Measurements from ENCODE around the gene ZNF140.
A peak's percentile ranks its signal among the peaks of the same experiment; 100 is the strongest.

Gene ZNF140

GRCh38 chr12:133081159-133081780, 547 bp downstream of the ZNF140 start:
- Histone ChIP-seq H3K36me3 (ENCODE audit: control insufficient read depth, low read length) (peaks cover 46% of the 10 kb centered on the region), H3K79me2 (ENCODE audit: control insufficient read depth, low read length) (peaks cover 6% of the 10 kb centered on the region; the same call in 1 of the 2 replicates), H3K27ac (ENCODE audit: low read depth, low read length) (peak overlapping the region; percentile 81), H3K4me2 (ENCODE audit: low read length) (peak overlapping the region; percentile 71), H3K4me1 (ENCODE audit: control insufficient read depth, low read length) (peaks cover 13% of the 10 kb centered on the region), H3K9me2 (replicated peaks; ENCODE audit: control insufficient read depth, low read length) (no peaks in the 10 kb centered on the region), H4K20me1 (ENCODE audit: control insufficient read depth, insufficient read depth, low read depth, low read length) (no peaks in the 10 kb centered on the region), H3K4me3 (ENCODE audit: low read length) (peak overlapping the region; percentile 81), H3K9me3 (ENCODE audit: control insufficient read depth, insufficient read depth, low read length) (peaks cover 55% of the 10 kb centered on the region), H3K27me3 (ENCODE audit: control insufficient read depth, low read length) (no peaks in the 10 kb centered on the region), H3F3A (ENCODE audit: control insufficient read depth, insufficient read depth) (peaks cover 3% of the 10 kb centered on the region; the same call in 1 of the 2 replicates)
- TF ChIP-seq, protein P1, sequence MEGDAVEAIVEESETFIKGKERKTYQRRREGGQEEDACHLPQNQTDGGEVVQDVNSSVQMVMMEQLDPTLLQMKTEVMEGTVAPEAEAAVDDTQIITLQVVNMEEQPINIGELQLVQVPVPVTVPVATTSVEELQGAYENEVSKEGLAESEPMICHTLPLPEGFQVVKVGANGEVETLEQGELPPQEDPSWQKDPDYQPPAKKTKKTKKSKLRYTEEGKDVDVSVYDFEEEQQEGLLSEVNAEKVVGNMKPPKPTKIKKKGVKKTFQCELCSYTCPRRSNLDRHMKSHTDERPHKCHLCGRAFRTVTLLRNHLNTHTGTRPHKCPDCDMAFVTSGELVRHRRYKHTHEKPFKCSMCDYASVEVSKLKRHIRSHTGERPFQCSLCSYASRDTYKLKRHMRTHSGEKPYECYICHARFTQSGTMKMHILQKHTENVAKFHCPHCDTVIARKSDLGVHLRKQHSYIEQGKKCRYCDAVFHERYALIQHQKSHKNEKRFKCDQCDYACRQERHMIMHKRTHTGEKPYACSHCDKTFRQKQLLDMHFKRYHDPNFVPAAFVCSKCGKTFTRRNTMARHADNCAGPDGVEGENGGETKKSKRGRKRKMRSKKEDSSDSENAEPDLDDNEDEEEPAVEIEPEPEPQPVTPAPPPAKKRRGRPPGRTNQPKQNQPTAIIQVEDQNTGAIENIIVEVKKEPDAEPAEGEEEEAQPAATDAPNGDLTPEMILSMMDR (IDR thresholded peaks at IDR 0.05; ENCODE audit: low read depth, low read length, poor library complexity, severe bottlenecking): no peak
- TF ChIP-seq EZH2phosphoT487 (IDR thresholded peaks at IDR 0.05; ENCODE audit: borderline replicate concordance, low read length): no peak

DNA sequence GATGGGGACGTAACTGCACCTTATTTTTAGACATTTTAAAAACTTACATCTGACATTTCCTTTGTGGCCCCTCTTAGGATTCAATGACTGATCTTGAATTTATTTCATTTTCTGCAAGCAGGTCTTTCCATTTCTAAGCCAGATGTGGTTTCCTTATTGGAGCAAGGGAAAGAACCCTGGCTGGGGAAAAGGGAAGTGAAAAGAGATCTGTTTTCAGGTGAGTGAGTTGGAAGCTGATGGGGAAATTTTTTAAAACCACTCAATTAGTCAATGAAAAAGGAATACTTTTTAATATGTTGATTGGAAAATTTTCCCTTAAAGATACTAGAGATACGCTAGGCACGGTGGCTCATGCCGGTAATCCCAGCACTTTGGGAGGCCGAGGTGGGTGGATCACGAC, 2.6 kb downstream of the ZNF140 start:
- no peak overlapping the region for H3K4me3 ChIP-seq (ENCODE audit: low read length)
- H3K79me2 ChIP-seq (ENCODE audit: control insufficient read depth, low read length): peaks cover 6% of the 10 kb centered on the region; the same call in 1 of the 2 replicates
- no peaks in the 10 kb centered on the region for H3K9me2 ChIP-seq (replicated peaks; ENCODE audit: control insufficient read depth, low read length)
- H3F3A ChIP-seq (ENCODE audit: control insufficient read depth, insufficient read depth): peaks cover 3% of the 10 kb centered on the region; the same call in 1 of the 2 replicates
- peaks cover 13% of the 10 kb centered on the region for H3K4me1 ChIP-seq (ENCODE audit: control insufficient read depth, low read length)
- no peaks in the 10 kb centered on the region for H4K20me1 ChIP-seq (ENCODE audit: control insufficient read depth, insufficient read depth, low read depth, low read length)
- peaks cover 53% of the 10 kb centered on the region for H3K36me3 ChIP-seq (ENCODE audit: control insufficient read depth, low read length)
- peaks cover 47% of the 10 kb centered on the region for H3K9me3 ChIP-seq (ENCODE audit: control insufficient read depth, insufficient read depth, low read length)
- H3K4me2 ChIP-seq (ENCODE audit: low read length): no peak overlapping the region
- TF ChIP-seq, protein P1 (IDR thresholded peaks at IDR 0.05; ENCODE audit: low read depth, low read length, poor library complexity, severe bottlenecking): no peak
- no peak for TF ChIP-seq EZH2phosphoT487 (IDR thresholded peaks at IDR 0.05; ENCODE audit: borderline replicate concordance, low read length)
- no peak overlapping the region for H3K27ac ChIP-seq (ENCODE audit: low read depth, low read length)
- H3K27me3 ChIP-seq (ENCODE audit: control insufficient read depth, low read length): no peaks in the 10 kb centered on the region

DNA sequence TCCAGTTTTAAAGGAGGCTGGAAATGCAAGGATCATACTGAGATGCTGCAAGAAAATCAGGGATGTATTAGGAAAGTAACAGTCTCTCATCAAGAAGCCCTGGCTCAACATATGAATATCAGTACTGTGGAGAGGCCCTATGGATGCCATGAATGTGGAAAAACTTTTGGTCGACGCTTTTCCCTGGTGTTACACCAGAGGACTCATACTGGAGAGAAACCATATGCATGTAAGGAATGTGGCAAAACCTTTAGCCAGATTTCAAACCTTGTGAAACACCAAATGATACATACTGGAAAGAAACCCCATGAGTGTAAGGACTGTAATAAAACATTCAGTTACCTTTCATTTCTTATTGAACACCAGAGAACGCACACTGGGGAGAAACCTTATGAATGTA, 24.9 kb downstream of the ZNF140 start:
- Histone ChIP-seq H3K9me3 (ENCODE audit: control insufficient read depth, insufficient read depth, low read length) (peaks cover 75% of the 10 kb centered on the region), H3K4me3 (ENCODE audit: low read length) (no peak overlapping the region), H3F3A (ENCODE audit: control insufficient read depth, insufficient read depth) (no peaks in the 10 kb centered on the region), H3K4me1 (ENCODE audit: control insufficient read depth, low read length) (no peaks in the 10 kb centered on the region), H3K79me2 (ENCODE audit: control insufficient read depth, low read length) (no peaks in the 10 kb centered on the region), H3K27me3 (ENCODE audit: control insufficient read depth, low read length) (no peaks in the 10 kb centered on the region), H3K4me2 (ENCODE audit: low read length) (no peak overlapping the region), H3K27ac (ENCODE audit: low read depth, low read length) (no peak overlapping the region), H3K9me2 (replicated peaks; ENCODE audit: control insufficient read depth, low read length) (no peaks in the 10 kb centered on the region), H4K20me1 (ENCODE audit: control insufficient read depth, insufficient read depth, low read depth, low read length) (no peaks in the 10 kb centered on the region), H3K36me3 (ENCODE audit: control insufficient read depth, low read length) (peaks cover 36% of the 10 kb centered on the region)
- TF ChIP-seq EZH2phosphoT487 (IDR thresholded peaks at IDR 0.05; ENCODE audit: borderline replicate concordance, low read length): no peak
- TF ChIP-seq, protein P1 (IDR thresholded peaks at IDR 0.05; ENCODE audit: low read depth, low read length, poor library complexity, severe bottlenecking): no peak
